GM21737 (cell line): ENCODE measurements around the gene OXCT1.
"Not testable (repeated sequence)": the region's sequence is repeated elsewhere in the genome, so short reads cannot be mapped to it uniquely, and the experiment has no call there.

Experiments used
- ATAC-seq: cut with Tn5 transposase; IDR thresholded peaks from one replicate; pipeline ENCODE4 v1.9.1; 2021; ENCODE audit warnings: mild to moderate bottlenecking, moderate library complexity; ENCODE audit not compliant: unreplicated experiment

Gene OXCT1

GRCh38 chr5:41831155-41831554 is 39.1 kb downstream of the OXCT1 start:
- ATAC-seq = no peak

GRCh38 chr5:41827792-41828191 is 42.4 kb downstream of the OXCT1 start:
- ATAC-seq = no peak

GRCh38 chr5:41822036-41822435 is 48.2 kb downstream of the OXCT1 start:
- ATAC-seq = no peak

- ATAC-seq = no peak
Measured at GRCh38 chr5:41821051-41821450, 49.2 kb downstream of the OXCT1 start.

GRCh38 chr5:41820150-41820549 is 50.1 kb downstream of the OXCT1 start:
- ATAC-seq = no peak

GRCh38 chr5:41817625-41818301 is 52.5 kb downstream of the OXCT1 start:
- ATAC-seq = no peak

GRCh38 chr5:41815663-41816229 is 54.5 kb downstream of the OXCT1 start:
- peak; percentile 56 for ATAC-seq

- no peak for ATAC-seq
Measured at GRCh38 chr5:41815261-41815660, 55.0 kb downstream of the OXCT1 start.

- not testable (repeated sequence) for ATAC-seq
Measured at GRCh38 chr5:41814306-41814705, 55.9 kb downstream of the OXCT1 start.

- no peak for ATAC-seq
Measured at GRCh38 chr5:41812156-41812555, 58.1 kb downstream of the OXCT1 start.

GRCh38 chr5:41809128-41809527 is 61.1 kb downstream of the OXCT1 start:
- peak; percentile 56 for ATAC-seq

- no peak for ATAC-seq
Measured at GRCh38 chr5:41808294-41808693, 61.9 kb downstream of the OXCT1 start.

- no peak for ATAC-seq
Measured at GRCh38 chr5:41797662-41798061, 72.6 kb downstream of the OXCT1 start.

- ATAC-seq = no peak
Measured at GRCh38 chr5:41796061-41796460, 74.2 kb downstream of the OXCT1 start.

GRCh38 chr5:41795125-41795524 is 75.1 kb downstream of the OXCT1 start:
- ATAC-seq = no peak

- no peak for ATAC-seq
Measured at GRCh38 chr5:41794471-41794870, 75.8 kb downstream of the OXCT1 start.

GRCh38 chr5:41793141-41793770 is 77.0 kb downstream of the OXCT1 start:
- no peak for ATAC-seq

- no peak for ATAC-seq
Measured at GRCh38 chr5:41790038-41790776, 80.0 kb downstream of the OXCT1 start.

GRCh38 chr5:41789434-41789833 is 80.8 kb downstream of the OXCT1 start:
- ATAC-seq = no peak

- no peak for ATAC-seq
Measured at GRCh38 chr5:41788941-41789368, 81.3 kb downstream of the OXCT1 start.

- no peak for ATAC-seq
Measured at GRCh38 chr5:41787265-41787664, 83.0 kb downstream of the OXCT1 start.

GRCh38 chr5:41785061-41785460 is 85.2 kb downstream of the OXCT1 start:
- ATAC-seq = no peak
